HG02943 (cell line): ENCODE measurements around the gene BRMS1.
"Not testable (repeated sequence)": the region's sequence is repeated elsewhere in the genome, so short reads cannot be mapped to it uniquely, and the experiment has no call there.

Experiments used
- ATAC-seq: cut with Tn5 transposase; IDR thresholded peaks from one replicate; pipeline ENCODE4 v1.9.1; 2021; ENCODE audit warnings: mild to moderate bottlenecking, low read depth, moderate library complexity; ENCODE audit not compliant: unreplicated experiment

BRMS1 gene

GRCh38 chr11:66363805-66364535 lies 19.1 kb upstream of the BRMS1 start:
- ATAC-seq, result no peak

DNA sequence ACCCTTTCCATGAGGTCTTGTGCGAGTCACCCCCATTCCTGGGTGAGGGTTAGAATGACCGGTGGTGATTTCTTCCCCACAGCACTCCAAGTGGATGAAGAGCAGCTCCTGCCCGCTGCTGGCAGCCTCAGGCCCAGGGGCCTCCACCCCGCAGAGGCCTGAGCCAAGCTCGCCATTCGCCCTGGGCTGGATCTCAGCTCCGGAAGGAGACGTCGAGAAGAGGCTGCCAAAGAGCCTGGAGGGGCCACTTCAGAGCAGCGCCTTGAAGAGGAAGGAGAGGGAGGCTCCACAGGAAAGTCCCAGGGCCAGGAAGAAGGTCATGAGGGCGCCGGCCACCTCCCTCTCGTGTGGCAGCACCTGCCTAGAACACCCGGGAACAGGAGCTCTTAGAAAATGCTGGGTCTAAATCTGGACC lies 18.3 kb upstream of the BRMS1 start:
- no peak for ATAC-seq

GRCh38 chr11:66362481-66363147 lies 17.7 kb upstream of the BRMS1 start:
- ATAC-seq, result no peak

DNA sequence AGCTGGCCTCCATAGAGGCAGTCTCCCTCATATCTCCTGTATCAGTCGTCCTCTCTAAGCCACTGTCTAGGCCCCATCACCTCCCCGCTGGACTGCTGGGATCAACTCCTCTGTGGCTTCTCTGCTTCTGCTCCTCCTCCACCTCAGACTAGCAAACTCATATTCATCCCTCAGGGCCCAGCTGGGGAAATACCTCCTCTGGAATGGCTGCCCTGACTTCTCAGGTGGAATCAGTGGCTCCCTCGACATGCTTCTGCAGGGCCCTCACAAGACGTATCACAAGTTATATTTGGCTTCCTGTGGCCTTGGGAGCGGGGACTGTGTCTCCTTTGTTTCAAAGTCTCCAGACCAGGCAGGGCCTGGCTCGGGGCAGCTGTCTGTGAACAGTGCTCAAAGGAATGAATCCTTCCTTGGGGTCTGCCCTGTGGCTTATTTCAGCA lies 16.6 kb upstream of the BRMS1 start:
- no peak for ATAC-seq

GRCh38 chr11:66360406-66361073 lies 15.6 kb upstream of the BRMS1 start:
- no peak for ATAC-seq

GRCh38 chr11:66359662-66360087 lies 14.8 kb upstream of the BRMS1 start:
- ATAC-seq, result no peak

GRCh38 chr11:66350560-66351235 lies 5.8 kb upstream of the BRMS1 start:
- ATAC-seq, result not testable (repeated sequence)

GRCh38 chr11:66349084-66349386 lies 4.1 kb upstream of the BRMS1 start:
- no peak for ATAC-seq

- ATAC-seq, result no peak
These were observed 2.7 kb upstream of the BRMS1 start, which contains the start of gene B4GAT1 for GRCh38 chr11:66347425-66348276. Gene B4GAT1, minus strand, starts transcription at chr11:66347629. Its CDS starts 84 bp downstream, at chr11:66347545.

- ATAC-seq, result no peak
These were observed 1.8 kb upstream of the BRMS1 start for GRCh38 chr11:66346476-66347424.

- no peak for ATAC-seq
These were observed 379 bp upstream of the BRMS1 start for GRCh38 chr11:66345316-66345649.

DNA sequence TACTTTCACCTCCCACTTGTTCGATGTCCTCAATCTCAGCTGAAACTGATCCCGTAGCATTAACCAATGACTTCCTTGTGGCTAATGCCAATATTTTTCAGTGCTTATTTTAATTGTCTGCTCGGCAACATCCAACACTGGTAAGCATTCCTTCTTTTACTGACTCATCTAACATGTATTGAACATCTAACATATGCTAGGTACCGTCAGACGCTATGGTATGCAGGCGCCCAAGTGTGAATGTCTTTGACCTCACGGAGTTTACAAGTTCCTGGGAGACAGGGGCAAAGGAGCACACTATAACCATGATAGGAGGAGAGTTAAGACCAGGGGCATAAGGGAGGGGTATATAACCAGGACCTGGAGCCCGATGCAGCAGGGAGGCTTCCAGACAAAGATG lies 1.7 kb downstream of the BRMS1 start:
- no peak for ATAC-seq

GRCh38 chr11:66341502-66342126 lies 3.3 kb downstream of the BRMS1 start:
- ATAC-seq, result no peak

- ATAC-seq, result no peak
These were observed 4.1 kb downstream of the BRMS1 start for GRCh38 chr11:66340596-66341501.

DNA sequence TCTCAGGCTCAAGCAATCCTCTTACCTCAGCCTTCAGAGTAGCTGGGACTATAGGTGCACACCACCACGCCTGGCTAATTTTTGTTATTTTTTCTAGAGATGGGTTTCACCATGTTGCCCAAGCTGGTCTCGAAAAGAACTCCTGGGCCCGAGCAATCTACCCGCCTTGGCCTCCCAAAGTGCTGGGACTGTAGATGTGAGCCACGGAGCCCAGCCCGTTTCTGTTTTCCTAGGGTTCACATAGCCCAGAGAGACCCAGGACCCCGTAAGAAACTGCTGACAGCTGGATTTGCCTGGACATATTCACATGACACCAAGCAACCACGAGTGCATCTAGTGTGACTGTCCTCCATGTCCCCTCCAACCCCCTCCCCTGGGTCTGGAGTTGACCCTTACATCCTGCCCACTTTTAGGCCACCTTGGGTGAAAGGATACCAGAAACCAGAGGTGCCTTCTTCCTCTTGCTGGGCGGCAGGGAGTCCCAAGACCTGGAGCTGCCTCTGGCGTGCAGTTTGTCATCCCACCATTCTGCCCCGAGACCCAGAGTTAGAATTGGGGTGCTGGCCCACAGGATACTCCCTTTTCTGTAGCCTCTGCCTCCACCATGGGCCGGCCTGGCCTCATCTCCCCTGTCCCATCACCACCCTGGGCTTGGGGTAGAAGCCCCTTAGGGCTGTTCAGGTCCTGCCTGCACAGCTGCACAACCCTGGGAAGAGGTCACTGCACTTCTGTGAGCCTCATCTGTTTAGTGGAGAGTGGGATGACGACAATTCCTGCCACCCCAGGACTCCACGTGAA lies 5.0 kb downstream of the BRMS1 start:
- ATAC-seq, result no peak

DNA sequence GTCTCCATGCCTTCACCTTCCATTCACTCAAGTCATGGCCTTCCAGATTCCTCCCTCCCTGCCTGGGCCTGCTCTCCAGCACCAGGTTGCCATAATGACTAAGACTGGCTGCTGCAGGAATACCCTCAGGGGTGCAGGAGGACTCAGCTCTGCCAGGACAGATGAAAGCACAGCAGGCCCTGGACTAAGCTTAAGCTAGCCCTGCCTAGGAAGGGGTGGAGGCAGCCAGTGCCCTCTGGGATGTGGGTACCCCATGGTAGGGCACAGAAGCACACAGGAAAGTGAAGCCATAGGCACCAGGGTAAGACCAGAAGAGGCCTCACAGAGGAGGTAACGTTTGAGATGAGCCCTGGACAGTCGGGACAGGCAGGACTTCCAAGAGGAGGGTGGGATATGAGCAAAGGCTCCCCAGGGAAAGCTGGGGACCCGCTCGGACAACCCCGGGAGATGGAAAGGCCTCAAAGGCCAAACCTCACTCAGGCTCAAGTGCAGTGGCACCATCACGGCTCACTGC lies 5.7 kb downstream of the BRMS1 start:
- ATAC-seq, result no peak
